Common myeloid progenitor, CD34-positive (primary cell): ENCODE data around the gene OLR1.
A peak's percentile ranks its signal among the peaks of the same experiment; 100 is the strongest.

ENCODE experiments used
- CTCF ChIA-PET: fragments of 350-600 bp; sonication (Branson Sonifier 250); formaldehyde crosslinking; loops from one replicate; lab custom pipeline; 2021; ENCODE audit warnings: antibody characterized with exemption; lab: Charles Lee
- POLR2A ChIA-PET: fragments of 350-600 bp; sonication (Branson Sonifier 250); formaldehyde crosslinking; loops from one replicate; lab custom pipeline; 2021; ENCODE audit warnings: antibody characterized with exemption; lab: Charles Lee
- DNase-seq, 3 donors: peaks; one replicate each; pipeline versions ENCODE4 v3.0.0 to v3.0.0-alpha.2; 2013
- H3K27ac ChIP-seq, 2 experiments: 1 replicate in 1 of 2; 2 replicates in 1 of 2; pipeline ENCODE4 v1.7.0; 2013; ENCODE audit warnings: inconsistent platforms in 2 of 2, low read length in 2 of 2, mild to moderate bottlenecking in 2 of 2, low read depth in 1 of 2, moderate library complexity in 1 of 2; ENCODE audit not compliant: severe bottlenecking in 2 of 2, insufficient read depth in 1 of 2, poor library complexity in 1 of 2
- H3K27me3 ChIP-seq, 5 experiments: replicated peaks in 2 of 5; 1 replicate in 3 of 5; 2 replicates in 2 of 5; pipeline versions ENCODE4 v1.6.1 to v1.7.0; 2013; ENCODE audit warnings: low read length in 4 of 5, mild to moderate bottlenecking in 2 of 5, moderate library complexity in 2 of 5, inconsistent platforms in 1 of 5; ENCODE audit not compliant: insufficient read depth in 5 of 5, control insufficient read depth in 4 of 5
- H3K36me3 ChIP-seq, 4 experiments: 1 replicate in 2 of 4; 2 replicates in 2 of 4; pipeline versions ENCODE4 v1.6.1 to v1.7.0; 2013; ENCODE audit warnings: low read length in 3 of 4, control low read depth in 1 of 4, mild to moderate bottlenecking in 1 of 4; ENCODE audit not compliant: control insufficient read depth in 4 of 4, insufficient read depth in 4 of 4
- H3K4me1 ChIP-seq, 4 experiments: 1 replicate in 3 of 4; 2 replicates in 1 of 4; pipeline versions ENCODE4 v1.6.1 to v1.7.1; 2013; ENCODE audit warnings: low read length in 3 of 4, mild to moderate bottlenecking in 3 of 4, control low read depth in 1 of 4, inconsistent platforms in 1 of 4, moderate library complexity in 1 of 4; ENCODE audit not compliant: control insufficient read depth in 4 of 4, insufficient read depth in 4 of 4; ENCODE audit errors: control extremely low read depth in 1 of 4
- H3K4me3 ChIP-seq, 7 experiments: 1 replicate in 4 of 7; 2 replicates in 3 of 7; pipeline versions ENCODE4 v1.5.1 to v1.7.0; 2013; ENCODE audit warnings: mild to moderate bottlenecking in 7 of 7, low read length in 6 of 7, moderate library complexity in 6 of 7, inconsistent platforms in 2 of 7, low read depth in 2 of 7, control low read depth in 1 of 7; ENCODE audit not compliant: insufficient read depth in 4 of 7, control insufficient read depth in 1 of 7; ENCODE audit errors: extremely low read depth in 1 of 7
- H3K9me3 ChIP-seq, 5 experiments: 1 replicate in 4 of 5; 2 replicates in 1 of 5; pipeline versions ENCODE4 v1.6.1 to v1.7.1; 2013; ENCODE audit warnings: low read length in 4 of 5, mild to moderate bottlenecking in 2 of 5, inconsistent platforms in 1 of 5, low read depth in 1 of 5, moderate library complexity in 1 of 5; ENCODE audit not compliant: control insufficient read depth in 4 of 5, insufficient read depth in 2 of 5; ENCODE audit errors: control extremely low read depth in 1 of 5
- WGBS: methylation state at CpG from one replicate; pipeline ENCODE4 v1.1.5; 2013; ENCODE audit not compliant: insufficient coverage; 5-methylcytosine and 5-hydroxymethylcytosine counted together

OLR1 gene

DNA sequence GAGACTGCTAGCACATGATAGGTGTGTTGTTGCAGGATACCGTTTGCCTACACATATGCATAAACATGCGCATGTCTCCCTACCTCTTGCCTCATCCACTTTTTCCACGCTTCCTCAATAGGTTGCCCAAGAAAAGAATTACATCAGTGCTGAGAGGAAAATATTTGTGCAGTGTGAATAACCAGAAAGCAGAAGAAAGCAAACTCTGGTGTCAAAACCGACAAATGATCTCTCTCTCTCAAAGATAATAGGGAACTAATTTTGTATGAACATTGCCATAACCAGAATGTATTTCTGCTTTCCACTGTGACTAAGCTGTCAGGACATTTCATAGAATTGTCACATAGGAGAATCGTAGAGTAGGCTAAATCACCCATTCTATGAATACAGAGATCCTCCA, 43.2 kb downstream of the OLR1 start:
- Histone ChIP-seq H3K9me3 (no peaks in the 10 kb centered on the region), H3K4me3 (peak overlapping the region in 3 of 7 experiments; percentile 9 to 59 (median 54)), H3K27ac (peak overlapping the region in 1 of 2 experiments; percentile 5), H3K36me3 (no peaks in the 10 kb centered on the region), H3K4me1 (peaks cover 24 to 39% (median 35%) of the 10 kb centered on the region in 4 experiments), H3K27me3 (no peaks in the 10 kb centered on the region)
- CTCF ChIA-PET, result interaction anchor here (0.7 to 2.5 kb wide), 4 partner anchors 11 to 315 kb away, joined by 3 to 9 read pairs (median 4); no protein-coding TSS in a partner anchor
- 0% methylated on average over 1 of the region's 5 CpGs for WGBS
- POLR2A ChIA-PET, result interaction anchor here (0.6 kb wide), 1 partner anchor 74 kb away, joined by 4 read pairs; no protein-coding TSS in a partner anchor
- peak; percentile 31 to 90 (median 88) for DNase-seq

DNA sequence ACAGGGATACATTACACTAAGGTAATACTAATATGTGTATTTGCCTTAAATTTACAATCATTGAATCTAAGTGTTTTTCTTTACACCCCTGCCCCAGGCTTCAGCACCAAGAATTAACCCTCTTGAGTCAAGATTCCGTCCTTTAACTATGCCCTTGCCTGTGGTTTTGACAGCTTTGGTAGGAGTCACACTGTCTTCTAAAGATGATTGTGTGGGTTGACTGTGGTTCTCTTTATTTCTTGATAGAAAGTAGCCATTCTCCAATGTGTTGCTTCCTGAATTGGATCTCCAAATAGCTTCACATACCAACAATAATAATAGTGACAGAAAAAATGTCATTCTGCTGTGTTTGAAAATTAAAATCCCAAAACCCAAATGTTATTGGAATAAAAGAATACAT, 45.5 kb downstream of the OLR1 start:
- CTCF ChIA-PET, result interaction anchor here (1.0 to 2.5 kb wide), 4 partner anchors 10 to 26 kb away, joined by 3 to 11 read pairs (median 6); no protein-coding TSS in a partner anchor

DNA sequence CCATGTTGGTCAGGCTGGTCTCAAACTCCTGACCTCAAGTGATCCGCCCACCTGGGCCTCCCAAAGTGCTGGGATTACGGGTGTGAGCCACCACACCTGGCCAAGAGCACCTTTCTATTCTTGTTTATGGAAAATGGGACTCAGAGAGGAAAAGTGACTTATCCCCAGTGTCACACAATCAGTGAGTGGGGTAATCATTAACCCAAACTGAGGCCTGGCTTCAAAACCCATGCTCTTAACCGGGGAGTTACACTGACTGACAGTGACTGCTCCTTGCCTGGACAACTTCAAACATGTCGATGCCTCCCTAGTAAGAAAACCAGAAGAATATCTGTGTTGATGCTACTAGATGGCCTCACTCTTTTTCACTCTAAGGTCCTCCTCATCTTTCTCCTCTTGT, 49.2 kb downstream of the OLR1 start:
- DNase-seq, result no peak
- H3K36me3 ChIP-seq, result peaks cover 0 to 2% (median 0%) of the 10 kb centered on the region in 4 experiments
- H3K4me3 ChIP-seq, result no peak overlapping the region
- 100% methylated on average over 4 of the region's 4 CpGs for WGBS
- H3K4me1 ChIP-seq, result peaks cover 0 to 5% (median 2%) of the 10 kb centered on the region in 4 experiments
- POLR2A ChIA-PET, result no interaction called here
- no peak overlapping the region for H3K27ac ChIP-seq
- CTCF ChIA-PET, result no interaction called here
- no peaks in the 10 kb centered on the region for H3K9me3 ChIP-seq
- no peaks in the 10 kb centered on the region for H3K27me3 ChIP-seq

More for the DNA sequence above, 45.5 kb downstream of the OLR1 start:
- Histone ChIP-seq H3K4me3 (no peak overlapping the region), H3K27ac (no peak overlapping the region), H3K4me1 (peaks cover 24 to 34% (median 30%) of the 10 kb centered on the region in 4 experiments), H3K36me3 (no peaks in the 10 kb centered on the region), H3K9me3 (no peaks in the 10 kb centered on the region), H3K27me3 (no peaks in the 10 kb centered on the region)
- no peak for DNase-seq
- no CpG with 5 or more reads among the region's 1 CpG for WGBS
- POLR2A ChIA-PET, result no interaction called here

DNA sequence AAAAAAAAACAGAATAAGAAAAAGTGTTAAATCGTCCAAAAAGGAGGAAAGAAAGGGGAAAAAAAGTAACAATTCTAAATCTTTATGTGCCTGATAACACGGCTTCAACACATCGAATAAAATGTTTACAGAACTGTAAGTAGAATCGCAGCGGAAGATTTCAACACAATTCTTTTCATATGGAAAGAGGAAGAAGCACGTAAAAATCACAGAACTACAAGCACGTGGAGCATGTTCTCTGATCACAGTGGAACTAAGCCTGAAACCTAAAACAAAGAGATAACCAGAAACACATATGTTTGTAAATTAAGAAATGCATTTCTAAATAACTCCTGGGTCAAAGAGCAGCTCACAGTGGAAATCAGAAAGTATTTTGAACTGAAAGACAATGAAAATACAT, 50.7 kb downstream of the OLR1 start:
- Histone ChIP-seq H3K4me1 (peaks cover 0 to 5% (median under 1%) of the 10 kb centered on the region in 4 experiments), H3K36me3 (peaks cover 0 to 2% (median 0%) of the 10 kb centered on the region in 4 experiments), H3K27me3 (no peaks in the 10 kb centered on the region), H3K4me3 (no peak overlapping the region), H3K9me3 (no peaks in the 10 kb centered on the region), H3K27ac (no peak overlapping the region)
- DNase-seq, result peak in 2 of 3 donors; percentile 55 to 67
- ChIA-PET POLR2A (interaction anchor here (0.7 kb wide), 1 partner anchor 271 kb away, joined by 5 read pairs; no protein-coding TSS in a partner anchor), CTCF (interaction anchor here (1.3 to 2.3 kb wide), 2 partner anchors 9 to 19 kb away, joined by 3 to 6 read pairs; partner anchors contain the start of gene CLEC7A)
- WGBS, result no CpG with 5 or more reads among the region's 7 CpGs

DNA sequence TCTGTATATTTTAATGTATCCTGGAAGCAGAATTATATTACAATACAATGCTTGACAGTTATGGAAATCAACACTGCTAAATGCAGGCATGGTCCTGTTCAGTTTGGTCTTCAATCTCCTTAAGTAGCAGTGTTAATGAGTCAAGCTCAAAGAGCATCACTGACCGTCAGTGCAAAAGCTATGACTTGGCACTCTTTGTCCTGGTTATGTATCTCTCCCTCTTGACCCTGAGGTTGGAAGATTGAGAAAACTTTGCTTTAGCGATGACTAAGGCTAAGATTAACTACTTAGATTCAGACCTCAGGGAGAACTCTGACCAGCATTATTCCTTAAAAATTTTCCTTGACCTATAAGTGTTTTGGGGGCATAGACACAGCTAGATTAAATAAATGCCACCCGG, 52.9 kb downstream of the OLR1 start:
- 100% methylated on average over 1 of the region's 3 CpGs for whole genome bisulfite sequencing

DNA sequence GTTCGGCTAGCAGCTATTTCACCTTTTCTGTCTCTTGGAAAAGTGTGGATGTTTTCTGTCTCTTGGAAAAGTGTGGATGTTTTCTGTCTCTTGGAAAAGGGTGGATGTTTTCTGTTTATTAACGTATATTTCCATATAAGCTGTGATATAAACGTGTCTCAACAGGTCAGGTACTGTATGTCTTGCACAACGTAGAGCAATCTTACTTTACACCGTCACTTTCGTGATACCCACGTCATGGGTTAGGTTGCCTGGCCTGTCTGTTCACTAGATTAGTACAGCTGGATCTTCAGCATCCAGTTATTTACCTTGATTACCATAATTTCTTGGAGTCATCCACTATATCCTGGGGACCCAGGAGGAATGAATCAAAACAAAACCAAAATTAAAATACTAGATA, 56.0 kb downstream of the OLR1 start:
- peaks cover 0 to 2% (median 0%) of the 10 kb centered on the region in 4 experiments for H3K36me3 ChIP-seq
- peaks cover 0 to 3% (median 1%) of the 10 kb centered on the region in 4 experiments for H3K4me1 ChIP-seq
- H3K27ac ChIP-seq, result no peak overlapping the region
- POLR2A ChIA-PET, result no interaction called here
- 100% methylated on average over 5 of the region's 7 CpGs for WGBS
- no peak for DNase-seq
- no peak overlapping the region for H3K4me3 ChIP-seq
- CTCF ChIA-PET, result interaction anchor here (1.0 to 1.4 kb wide), 3 partner anchors 13 to 375 kb away, joined by 3 to 4 read pairs (median 3); no protein-coding TSS in a partner anchor
- peaks cover 0 to 7% (median 0%) of the 10 kb centered on the region in 5 experiments for H3K9me3 ChIP-seq
- H3K27me3 ChIP-seq, result no peaks in the 10 kb centered on the region

More for the DNA sequence above, 52.9 kb downstream of the OLR1 start:
- POLR2A ChIA-PET, result no interaction called here
- Histone ChIP-seq H3K36me3 (peaks cover 0 to 2% (median 0%) of the 10 kb centered on the region in 4 experiments), H3K27me3 (no peaks in the 10 kb centered on the region), H3K27ac (no peak overlapping the region), H3K4me3 (no peak overlapping the region), H3K4me1 (peaks cover 0 to 5% (median 0%) of the 10 kb centered on the region in 4 experiments), H3K9me3 (no peaks in the 10 kb centered on the region)
- DNase-seq, result no peak
- CTCF ChIA-PET, result interaction anchor here (2.3 kb wide), 1 partner anchor 21 kb away, joined by 6 read pairs; no protein-coding TSS in a partner anchor

DNA sequence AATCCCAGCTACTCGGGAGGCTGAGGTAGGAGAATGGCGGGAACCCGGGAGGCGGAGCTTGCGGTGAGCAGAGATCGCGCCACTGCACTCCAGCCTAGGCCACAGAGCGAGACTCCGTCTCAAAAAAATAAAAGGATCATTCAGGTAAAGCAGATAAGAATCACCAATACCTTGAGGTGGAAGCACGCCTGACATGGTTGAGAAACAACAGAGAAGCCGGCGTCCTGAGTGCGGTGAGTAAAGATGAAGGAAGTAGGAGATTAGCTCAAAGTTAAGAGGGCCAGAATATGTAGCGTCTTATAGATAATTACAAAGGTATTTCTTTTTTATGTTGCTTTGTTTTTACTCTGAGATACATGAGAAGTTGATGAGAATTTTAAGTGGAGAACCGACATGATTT, 56.6 kb downstream of the OLR1 start:
- ChIA-PET POLR2A (no interaction called here), CTCF (interaction anchor here (1.0 to 1.4 kb wide), 3 partner anchors 13 to 374 kb away, joined by 3 to 4 read pairs (median 3); no protein-coding TSS in a partner anchor)
- peaks cover 0 to 3% (median 1%) of the 10 kb centered on the region in 4 experiments for H3K4me1 ChIP-seq
- H3K27ac ChIP-seq, result no peak overlapping the region
- DNase-seq, result no peak
- 91% methylated on average over 7 of the region's 15 CpGs for WGBS
- H3K27me3 ChIP-seq, result no peaks in the 10 kb centered on the region
- H3K36me3 ChIP-seq, result peaks cover 0 to 2% (median 0%) of the 10 kb centered on the region in 4 experiments
- H3K4me3 ChIP-seq, result no peak overlapping the region
- peaks cover 0 to 7% (median 0%) of the 10 kb centered on the region in 5 experiments for H3K9me3 ChIP-seq
